ENCODE data around the gene LRRC31. TPM values are rescaled to one million over a fixed set of nuclear protein-coding genes. Genes with fewer than 3 reads are reported as not detected.

Gene LRRC31
- total RNA-seq, 2 experiments from 2014 or later, result not detected

GRCh38 chr3:169886671-169887070, 16.9 kb upstream of the LRRC31 start:
- H3K4me1 Mint-ChIP-seq, result no peaks in the 10 kb centered on the region
- H3K4me3 Mint-ChIP-seq, result no peak overlapping the region
- DNase-seq (no peak), ATAC-seq (no peak)
- no peaks in the 10 kb centered on the region for H3K27me3 Mint-ChIP-seq
- intact Hi-C loops (cut with DNase I, micrococcal nuclease), result no loop called here
- H3K27ac Mint-ChIP-seq, result no peak overlapping the region
- H3K9me3 Mint-ChIP-seq (ENCODE audit: low read depth), result no peaks in the 10 kb centered on the region
- H3K36me3 Mint-ChIP-seq (ENCODE audit: low read depth), result no peaks in the 10 kb centered on the region
- ChIA-PET CTCF (no interaction called here), POLR2A (no interaction called here)

GRCh38 chr3:169880576-169881250, 11.0 kb upstream of the LRRC31 start:
- intact Hi-C loops (cut with DNase I, micrococcal nuclease), result no loop called here
- DNase-seq, result no peak
- Mint-ChIP-seq H3K9me3 (ENCODE audit: low read depth) (no peaks in the 10 kb centered on the region), H3K27me3 (no peaks in the 10 kb centered on the region), H3K36me3 (ENCODE audit: low read depth) (no peaks in the 10 kb centered on the region), H3K4me1 (no peaks in the 10 kb centered on the region), H3K27ac (no peak overlapping the region), H3K4me3 (no peak overlapping the region)
- ChIA-PET POLR2A (interaction anchor here (0.6 kb wide), 1 partner anchor 24 kb away, joined by 3 read pairs; no protein-coding TSS in a partner anchor), CTCF (interaction anchor here (1.2 to 1.4 kb wide), 4 partner anchors 9 to 19 kb away, joined by 3 to 5 read pairs (median 4); no protein-coding TSS in a partner anchor)
- no peak for ATAC-seq

GRCh38 chr3:169879845-169880575, 10.3 kb upstream of the LRRC31 start:
- no peaks in the 10 kb centered on the region for H3K27me3 Mint-ChIP-seq
- no peaks in the 10 kb centered on the region for H3K9me3 Mint-ChIP-seq (ENCODE audit: low read depth)
- DNase-seq, result no peak
- no peak for ATAC-seq
- intact Hi-C loops (cut with DNase I, micrococcal nuclease), result no loop called here
- ChIA-PET POLR2A (no interaction called here), CTCF (interaction anchor here (1.2 to 1.4 kb wide), 4 partner anchors 8 to 20 kb away, joined by 3 to 5 read pairs (median 4); no protein-coding TSS in a partner anchor)
- no peaks in the 10 kb centered on the region for H3K4me1 Mint-ChIP-seq
- no peak overlapping the region for H3K4me3 Mint-ChIP-seq
- H3K36me3 Mint-ChIP-seq (ENCODE audit: low read depth), result no peaks in the 10 kb centered on the region
- no peak overlapping the region for H3K27ac Mint-ChIP-seq

GRCh38 chr3:169879013-169879557, 9.3 kb upstream of the LRRC31 start:
- Mint-ChIP-seq H3K4me1 (no peaks in the 10 kb centered on the region), H3K4me3 (no peak overlapping the region), H3K9me3 (ENCODE audit: low read depth) (no peaks in the 10 kb centered on the region), H3K27me3 (peaks cover 2% of the 10 kb centered on the region), H3K27ac (no peak overlapping the region), H3K36me3 (ENCODE audit: low read depth) (no peaks in the 10 kb centered on the region)
- POLR2A ChIA-PET, result no interaction called here
- ATAC-seq (no peak), DNase-seq (no peak)
- intact Hi-C loops (cut with DNase I, micrococcal nuclease), result no loop called here
- CTCF ChIA-PET, result no interaction called here

GRCh38 chr3:169871129-169871886, 1.6 kb upstream of the LRRC31 start:
- ChIA-PET POLR2A (no interaction called here), CTCF (interaction anchor here (0.5 to 1.3 kb wide), 3 partner anchors 10 to 738 kb away, joined by 3 to 4 read pairs (median 3); no protein-coding TSS in a partner anchor)
- Mint-ChIP-seq H3K27me3 (peaks cover 2% of the 10 kb centered on the region), H3K9me3 (ENCODE audit: low read depth) (no peaks in the 10 kb centered on the region), H3K4me1 (peaks cover 20% of the 10 kb centered on the region), H3K36me3 (ENCODE audit: low read depth) (no peaks in the 10 kb centered on the region), H3K4me3 (no peak overlapping the region), H3K27ac (no peak overlapping the region)
- intact Hi-C loops (cut with DNase I, micrococcal nuclease), result no loop called here
- DNase-seq (peak; percentile 9), ATAC-seq (no peak)

- ATAC-seq (no peak), DNase-seq (no peak)
- no peaks in the 10 kb centered on the region for H3K36me3 Mint-ChIP-seq (ENCODE audit: low read depth)
- no peaks in the 10 kb centered on the region for H3K9me3 Mint-ChIP-seq (ENCODE audit: low read depth)
- peaks cover 38% of the 10 kb centered on the region for H3K4me1 Mint-ChIP-seq
- peaks cover 3% of the 10 kb centered on the region for H3K27me3 Mint-ChIP-seq
- no peak overlapping the region for H3K4me3 Mint-ChIP-seq
- ChIA-PET POLR2A (no interaction called here), CTCF (interaction anchor here (0.8 kb wide), 1 partner anchor 980 kb away, joined by 3 read pairs; no protein-coding TSS in a partner anchor)
- no peak overlapping the region for H3K27ac Mint-ChIP-seq
- intact Hi-C loops (cut with DNase I, micrococcal nuclease), result loop anchor here in 1 of 2 experiments (10.0 kb wide), 1 partner anchor 306 kb away; no protein-coding TSS in a partner anchor
Observed at GRCh38 chr3:169868369-169868768, 1.4 kb downstream of the LRRC31 start.

- intact Hi-C loops (cut with DNase I, micrococcal nuclease), result loop anchor here in 1 of 2 experiments (10.0 kb wide), 1 partner anchor 307 kb away; no protein-coding TSS in a partner anchor
- ChIA-PET CTCF (interaction anchor here (0.8 kb wide), 3 partner anchors 33 to 981 kb away, joined by 3 read pairs; no protein-coding TSS in a partner anchor), POLR2A (no interaction called here)
- no peak for ATAC-seq
- Mint-ChIP-seq H3K36me3 (ENCODE audit: low read depth) (no peaks in the 10 kb centered on the region), H3K9me3 (ENCODE audit: low read depth) (no peaks in the 10 kb centered on the region), H3K27me3 (peaks cover 3% of the 10 kb centered on the region), H3K4me3 (no peak overlapping the region), H3K27ac (no peak overlapping the region), H3K4me1 (peaks cover 38% of the 10 kb centered on the region)
- no peak for DNase-seq
Observed at GRCh38 chr3:169867584-169868210, 2.0 kb downstream of the LRRC31 start.

- Mint-ChIP-seq H3K36me3 (ENCODE audit: low read depth) (no peaks in the 10 kb centered on the region), H3K4me1 (peaks cover 24% of the 10 kb centered on the region), H3K9me3 (ENCODE audit: low read depth) (no peaks in the 10 kb centered on the region), H3K27me3 (peaks cover 4% of the 10 kb centered on the region), H3K27ac (peak overlapping the region; percentile 58), H3K4me3 (no peak overlapping the region)
- ATAC-seq (peak; percentile 70), DNase-seq (peak; percentile 44)
- intact Hi-C loops (cut with DNase I, micrococcal nuclease), result loop anchor here in 1 of 2 experiments (10.0 kb wide), 1 partner anchor 310 kb away; no protein-coding TSS in a partner anchor
- ChIA-PET CTCF (interaction anchor here (0.6 to 3.7 kb wide), 9 partner anchors 8 to 412 kb away, joined by 3 to 17 read pairs (median 3); no protein-coding TSS in a partner anchor), POLR2A (no interaction called here)
Observed at GRCh38 chr3:169865176-169865767, 4.5 kb downstream of the LRRC31 start.

- Mint-ChIP-seq H3K4me1 (peaks cover 18% of the 10 kb centered on the region), H3K27me3 (peaks cover 4% of the 10 kb centered on the region), H3K27ac (no peak overlapping the region), H3K4me3 (no peak overlapping the region), H3K9me3 (ENCODE audit: low read depth) (no peaks in the 10 kb centered on the region), H3K36me3 (ENCODE audit: low read depth) (no peaks in the 10 kb centered on the region)
- CTCF ChIA-PET, result interaction anchor here (0.7 to 3.7 kb wide), 6 partner anchors 19 to 203 kb away, joined by 3 to 17 read pairs (median 3); no protein-coding TSS in a partner anchor
- POLR2A ChIA-PET, result no interaction called here
- ATAC-seq (peak; percentile 40), DNase-seq (no peak)
- intact Hi-C loops (cut with DNase I, micrococcal nuclease), result loop anchor here (5.0 to 10.0 kb wide), 8 partner anchors 52 to 548 kb away; partner anchors contain the start of genes GPR160 (in 1 of the 2), LRRC34 (in 1 of the 2), LRRIQ4 (in 1 of the 2) and SEC62 (in 1 of the 2)
Observed at GRCh38 chr3:169864270-169864669, 5.5 kb downstream of the LRRC31 start.

- peak; percentile 77 for DNase-seq
- peak; percentile 61 for ATAC-seq
- POLR2A ChIA-PET, result no interaction called here
- Mint-ChIP-seq H3K27ac (no peak overlapping the region), H3K36me3 (ENCODE audit: low read depth) (no peaks in the 10 kb centered on the region), H3K27me3 (peaks cover 4% of the 10 kb centered on the region), H3K9me3 (ENCODE audit: low read depth) (no peaks in the 10 kb centered on the region), H3K4me3 (no peak overlapping the region), H3K4me1 (peaks cover 18% of the 10 kb centered on the region)
- intact Hi-C loops (cut with DNase I, micrococcal nuclease), result loop anchor here (1.0 to 10.0 kb wide), 12 partner anchors 51 to 949 kb away; partner anchors contain the start of genes SEC62 (in 2 of the 2), GPR160 (in 1 of the 2), LRRC34 (in 1 of the 2) and LRRIQ4 (in 1 of the 2)
- CTCF ChIA-PET, result interaction anchor here (0.7 to 3.7 kb wide), 13 partner anchors 17 to 550 kb away, joined by 3 to 17 read pairs (median 4); no protein-coding TSS in a partner anchor
Observed at GRCh38 chr3:169863458-169863899, 6.3 kb downstream of the LRRC31 start.

Measured in activated CD4-positive, alpha-beta T cell treated with anti-CD3 and anti-CD28 coated beads for 36 hours (primary cell).